Left lung (tissue), 10 donors: ENCODE results near the gene PGAM4. TPM values are rescaled to one million over a fixed set of nuclear protein-coding genes. Genes with fewer than 3 reads are reported as not detected.
"Not testable (repeated sequence)": the region's sequence is repeated elsewhere in the genome, so short reads cannot be mapped to it uniquely, and the experiment has no call there.

Experiments used
- ATAC-seq: fragments of 200-7000 bp; cut with Tn5 transposase; one replicate; pipeline ENCODE4 v1.9.1; 2020; ENCODE audit warnings: moderate library complexity
- DNase-seq, 4 donors: peaks; one replicate each; pipeline ENCODE4 v3.0.0-alpha.2; 2013 to 2020
- H3K27ac ChIP-seq, 2 donors: fragments of 200-600 bp; sonication (generic) in 1 of 2; one replicate each; pipeline versions ENCODE4 v1.5.0 to v1.8.0; 2020 to 2021
- H3K27me3 ChIP-seq, 2 donors: fragments of 200-600 bp; sonication (generic) in 1 of 2; one replicate each; pipeline versions ENCODE4 v1.5.0 to v1.8.0; 2020 to 2021
- H3K36me3 ChIP-seq, 2 donors: fragments of 200-600 bp; sonication (generic) in 1 of 2; one replicate each; pipeline versions ENCODE4 v1.5.0 to v1.8.0; 2020 to 2021
- H3K4me1 ChIP-seq, 2 donors: fragments of 200-600 bp; one replicate each; pipeline ENCODE4 v1.8.0; 2021
- H3K4me3 ChIP-seq, 2 donors: fragments of 200-600 bp; sonication (generic) in 1 of 2; one replicate each; pipeline versions ENCODE4 v1.5.0 to v1.8.0; 2020 to 2021; ENCODE audit warnings: mild to moderate bottlenecking in 1 of 2
- H3K9me3 ChIP-seq, 2 donors: fragments of 200-600 bp; sonication (generic) in 1 of 2; one replicate each; pipeline versions ENCODE4 v1.5.0 to v1.8.0; 2020 to 2021
- intact Hi-C, 2 donors: fragments of 100-400 bp; cut with DNase I; formaldehyde crosslinking; loops; one replicate each; pipeline versions ENCODE4 v1.11.2 to v1.14.2; 2022
- polyA plus RNA-seq, 6 donors: library from polyadenylated mRNA; unstranded; fragments of 120-200 nt; gene quantifications; one replicate each; pipeline ENCODE4 v1.2.1, GENCODE V29; 2013; ENCODE audit not compliant: insufficient read length in 6 of 6
- total RNA-seq, 2 donors: library from RNA; stranded (reverse); fragmentation: NEBNext Ultra II Directional; extraction: Animal tissue kit (Norgen Biotek cat#: 25700); gene quantifications; one replicate each; pipeline ENCODE4 v1.2.1, GENCODE V29; 2021
- TF ChIP-seq, protein P1 (sequence below), 2 donors: fragments of 200-600 bp; sonication (generic) in 1 of 2; IDR thresholded peaks; one replicate each; pipeline versions ENCODE4 v1.5.0 to v1.8.0; 2021; ENCODE audit warnings: antibody characterized with exemption in 2 of 2
- donor health status: DM: no; HTN: yes; CAD: no.
- donor health status: DM: no; HTN: no; CAD: no.

The PGAM4 gene
- total and polyA plus RNA-seq, 8 donors: 0.17 to 1.4 (median 0.64) TPM; not detected in 3

DNA sequence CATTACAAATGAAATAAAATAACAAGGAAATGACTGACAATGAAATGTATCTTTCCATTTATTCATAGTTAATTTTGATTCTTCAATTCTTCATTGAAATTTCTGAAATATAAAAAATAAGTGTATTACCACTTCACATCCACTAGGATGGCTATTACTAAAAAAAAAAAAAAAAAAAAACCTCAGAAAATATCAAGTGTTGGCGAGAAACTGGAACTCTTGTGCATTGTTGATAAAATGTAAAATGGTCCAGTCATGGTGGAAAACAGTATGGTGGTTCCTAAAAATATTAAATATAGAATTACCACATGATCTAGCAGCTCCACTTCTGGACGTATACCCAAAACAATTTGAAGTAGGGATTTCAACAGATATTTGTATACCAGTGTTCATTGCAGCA is 22.9 kb downstream of the PGAM4 start:
- Histone ChIP-seq H3K27ac (no peak overlapping the region), H3K27me3 (no peaks in the 10 kb centered on the region), H3K9me3 (no peaks in the 10 kb centered on the region), H3K4me1 (peaks cover 0 to 15% of the 10 kb centered on the region in 2 donors), H3K4me3 (no peak overlapping the region), H3K36me3 (no peaks in the 10 kb centered on the region)
- ATAC-seq: no peak
- DNase-seq: no peak
- TF ChIP-seq, protein P1, sequence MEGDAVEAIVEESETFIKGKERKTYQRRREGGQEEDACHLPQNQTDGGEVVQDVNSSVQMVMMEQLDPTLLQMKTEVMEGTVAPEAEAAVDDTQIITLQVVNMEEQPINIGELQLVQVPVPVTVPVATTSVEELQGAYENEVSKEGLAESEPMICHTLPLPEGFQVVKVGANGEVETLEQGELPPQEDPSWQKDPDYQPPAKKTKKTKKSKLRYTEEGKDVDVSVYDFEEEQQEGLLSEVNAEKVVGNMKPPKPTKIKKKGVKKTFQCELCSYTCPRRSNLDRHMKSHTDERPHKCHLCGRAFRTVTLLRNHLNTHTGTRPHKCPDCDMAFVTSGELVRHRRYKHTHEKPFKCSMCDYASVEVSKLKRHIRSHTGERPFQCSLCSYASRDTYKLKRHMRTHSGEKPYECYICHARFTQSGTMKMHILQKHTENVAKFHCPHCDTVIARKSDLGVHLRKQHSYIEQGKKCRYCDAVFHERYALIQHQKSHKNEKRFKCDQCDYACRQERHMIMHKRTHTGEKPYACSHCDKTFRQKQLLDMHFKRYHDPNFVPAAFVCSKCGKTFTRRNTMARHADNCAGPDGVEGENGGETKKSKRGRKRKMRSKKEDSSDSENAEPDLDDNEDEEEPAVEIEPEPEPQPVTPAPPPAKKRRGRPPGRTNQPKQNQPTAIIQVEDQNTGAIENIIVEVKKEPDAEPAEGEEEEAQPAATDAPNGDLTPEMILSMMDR (IDR thresholded peaks at IDR 0.05): no peak
- intact Hi-C loops: no loop called here

GRCh38 chrX:77945910-77946545 is 23.4 kb downstream of the PGAM4 start:
- Histone ChIP-seq H3K27ac (no peak overlapping the region), H3K4me3 (no peak overlapping the region), H3K27me3 (no peaks in the 10 kb centered on the region), H3K4me1 (peaks cover 0 to 15% of the 10 kb centered on the region in 2 donors), H3K36me3 (no peaks in the 10 kb centered on the region), H3K9me3 (no peaks in the 10 kb centered on the region)
- intact Hi-C loops: no loop called here
- TF ChIP-seq, protein P1 (IDR thresholded peaks at IDR 0.05): no peak
- DNase-seq: peak in 1 of 4 donors; percentile 35
- no peak for ATAC-seq

DNA sequence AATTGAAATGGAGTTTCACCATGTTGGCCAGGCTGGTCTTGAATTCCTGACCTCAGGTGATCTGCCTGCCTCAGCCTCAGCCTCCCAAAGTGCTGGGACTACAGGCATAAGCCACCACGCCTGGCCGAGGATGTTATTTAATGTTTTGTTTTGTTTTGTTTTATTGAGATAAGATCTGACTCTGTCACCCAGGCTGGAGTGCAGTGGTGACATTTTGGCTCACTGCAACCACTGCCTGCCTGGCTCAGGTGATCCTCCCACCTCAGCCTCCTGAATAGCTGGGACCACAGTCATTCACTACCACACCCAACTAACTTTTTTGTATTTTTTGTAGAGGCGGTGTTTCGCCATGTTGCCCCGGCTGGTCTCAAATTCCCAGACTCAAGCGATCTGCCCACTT is 24.4 kb downstream of the PGAM4 start:
- H3K4me1 ChIP-seq: peaks cover 0 to 15% of the 10 kb centered on the region in 2 donors
- H3K27ac ChIP-seq, H3K27me3 ChIP-seq, intact Hi-C loops, DNase-seq, H3K9me3 ChIP-seq, ATAC-seq, H3K4me3 ChIP-seq, H3K36me3 ChIP-seq: not testable (repeated sequence)

- Histone ChIP-seq H3K27ac (peak overlapping the region in 1 of 2 donors; percentile 50), H3K4me3 (no peak overlapping the region), H3K4me1 (no peaks in the 10 kb centered on the region), H3K27me3 (no peaks in the 10 kb centered on the region), H3K9me3 (no peaks in the 10 kb centered on the region), H3K36me3 (no peaks in the 10 kb centered on the region)
- DNase-seq (no peak), ATAC-seq (no peak)
- TF ChIP-seq, protein P1 (IDR thresholded peaks at IDR 0.05): no peak
- intact Hi-C loops: no loop called here
Observed at GRCh38 chrX:77938083-77938680, 31.3 kb downstream of the PGAM4 start.

- Histone ChIP-seq H3K27me3 (no peaks in the 10 kb centered on the region), H3K4me1 (no peaks in the 10 kb centered on the region), H3K9me3 (no peaks in the 10 kb centered on the region), H3K36me3 (no peaks in the 10 kb centered on the region), H3K4me3 (no peak overlapping the region), H3K27ac (no peak overlapping the region)
- DNase-seq (no peak), ATAC-seq (peak; percentile 25)
- intact Hi-C loops: no loop called here
- TF ChIP-seq, protein P1 (IDR thresholded peaks at IDR 0.05): no peak
Observed at GRCh38 chrX:77937291-77937690, 32.1 kb downstream of the PGAM4 start.
